ENCODE results near the gene COG5.
"Not testable (repeated sequence)": the region's sequence is repeated elsewhere in the genome, so short reads cannot be mapped to it uniquely, and the experiment has no call there.

The COG5 gene

GRCh38 chr7:107220806-107221205 is 342.9 kb downstream of the COG5 start:
- not testable (repeated sequence) for DNase-seq (ENCODE audit: low read depth)

- DNase-seq (ENCODE audit: low read depth) = no peak
Observed at GRCh38 chr7:107220356-107220755, 343.4 kb downstream of the COG5 start.

- no peak for DNase-seq (ENCODE audit: low read depth)
Observed at GRCh38 chr7:107219563-107220244, 344.0 kb downstream of the COG5 start.

GRCh38 chr7:107213945-107214344 is 349.8 kb downstream of the COG5 start:
- DNase-seq (ENCODE audit: low read depth) = no peak

GRCh38 chr7:107213193-107213788 is 350.4 kb downstream of the COG5 start:
- DNase-seq (ENCODE audit: low read depth) = no peak

- DNase-seq (ENCODE audit: low read depth) = no peak
Observed at GRCh38 chr7:107212725-107213124, 351.0 kb downstream of the COG5 start.

- DNase-seq (ENCODE audit: low read depth) = no peak
Observed at GRCh38 chr7:107210400-107210799, 353.3 kb downstream of the COG5 start.

GRCh38 chr7:107209565-107209964 is 354.2 kb downstream of the COG5 start:
- no peak for DNase-seq (ENCODE audit: low read depth)

- no peak for DNase-seq (ENCODE audit: low read depth)
Observed at GRCh38 chr7:107208563-107208962, 355.2 kb downstream of the COG5 start.

GRCh38 chr7:107208024-107208521 is 355.6 kb downstream of the COG5 start:
- DNase-seq (ENCODE audit: low read depth) = no peak

- DNase-seq (ENCODE audit: low read depth) = no peak
Observed at GRCh38 chr7:107207459-107207858, 356.3 kb downstream of the COG5 start.

- no peak for DNase-seq (ENCODE audit: low read depth)
Observed at GRCh38 chr7:107206706-107207105, 357.0 kb downstream of the COG5 start.

- no peak for DNase-seq (ENCODE audit: low read depth)
Observed at GRCh38 chr7:107206136-107206535, 357.6 kb downstream of the COG5 start.

GRCh38 chr7:107203607-107204006 is 360.1 kb downstream of the COG5 start:
- DNase-seq (ENCODE audit: low read depth) = no peak

- no peak for DNase-seq (ENCODE audit: low read depth)
Observed at GRCh38 chr7:107201795-107202450, 361.8 kb downstream of the COG5 start.

- no peak for DNase-seq (ENCODE audit: low read depth)
Observed at GRCh38 chr7:107196834-107197610, 366.7 kb downstream of the COG5 start.

GRCh38 chr7:107194052-107194451 is 369.7 kb downstream of the COG5 start:
- no peak for DNase-seq (ENCODE audit: low read depth)

- no peak for DNase-seq (ENCODE audit: low read depth)
Observed at GRCh38 chr7:107190090-107190489, 373.6 kb downstream of the COG5 start.

GRCh38 chr7:107187774-107188173 is 375.9 kb downstream of the COG5 start:
- no peak for DNase-seq (ENCODE audit: low read depth)

- no peak for DNase-seq (ENCODE audit: low read depth)
Observed at GRCh38 chr7:107186240-107186639, 377.5 kb downstream of the COG5 start.

- no peak for DNase-seq (ENCODE audit: low read depth)
Observed at GRCh38 chr7:107185716-107186115, 378.0 kb downstream of the COG5 start.

- DNase-seq (ENCODE audit: low read depth) = no peak
Observed at GRCh38 chr7:107181172-107181571, 382.5 kb downstream of the COG5 start.

All from stimulated activated CD8-positive, alpha-beta memory T cell treated with anti-CD3 and anti-CD28 coated beads, Interleukin-15, amount 100 ng/mL, for 1 hour (primary cell).